H9 (cell line): Measurements from ENCODE around the gene SH3GL3. TPM values are rescaled to one million over a fixed set of nuclear protein-coding genes. Genes with fewer than 3 reads are reported as not detected.

Source experiments
- DNase-seq: peaks from one replicate; pipeline ENCODE4 v3.0.0-alpha.2; 2017
- H2AFZ ChIP-seq: one replicate; pipeline ENCODE4 v1.6.1; 2013; ENCODE audit warnings: mild to moderate bottlenecking, low read length, control low read depth, moderate library complexity
- H2AK5ac ChIP-seq: 2 replicates; pipeline ENCODE4 v1.6.1; 2013; ENCODE audit warnings: low read length, control low read depth, mixed read lengths; ENCODE audit not compliant: insufficient read length
- H2BK120ac ChIP-seq: one replicate; pipeline ENCODE4 v1.6.1; 2013; ENCODE audit warnings: low read depth, mild to moderate bottlenecking, low read length, control low read depth, inconsistent platforms; ENCODE audit not compliant: poor library complexity, severe bottlenecking
- H2BK12ac ChIP-seq: 2 replicates; pipeline ENCODE4 v1.6.1; 2013; ENCODE audit warnings: low read length, control low read depth, mixed read lengths, low read depth; ENCODE audit not compliant: insufficient read length
- H2BK15ac ChIP-seq: 2 replicates; pipeline ENCODE4 v1.6.1; 2013; ENCODE audit warnings: low read depth, low read length, control low read depth
- H2BK20ac ChIP-seq: one replicate; pipeline ENCODE4 v1.6.1; 2013; ENCODE audit warnings: low read depth, mild to moderate bottlenecking, low read length, control low read depth, inconsistent platforms; ENCODE audit not compliant: poor library complexity, severe bottlenecking
- H2BK5ac ChIP-seq: 2 replicates; pipeline ENCODE4 v1.6.1; 2013; ENCODE audit warnings: low read length, control low read depth, mixed read lengths; ENCODE audit not compliant: insufficient read length
- H3K14ac ChIP-seq: 2 replicates; pipeline ENCODE4 v1.6.1; 2013; ENCODE audit warnings: low read length, control low read depth; ENCODE audit not compliant: insufficient read depth
- H3K18ac ChIP-seq: 2 replicates; pipeline ENCODE4 v1.6.1; 2013; ENCODE audit warnings: low read depth, mild to moderate bottlenecking, mixed read lengths, low read length, control low read depth; ENCODE audit not compliant: insufficient read length
- H3K23ac ChIP-seq: 2 replicates; pipeline ENCODE4 v1.6.1; 2013; ENCODE audit warnings: low read length, control low read depth, mixed read lengths, low read depth; ENCODE audit not compliant: insufficient read length
- H3K23me2 ChIP-seq: 2 replicates; pipeline ENCODE4 v1.6.1; 2013; ENCODE audit warnings: low read depth, mild to moderate bottlenecking, mixed read lengths, low read length, control low read depth; ENCODE audit not compliant: insufficient read length, poor library complexity, severe bottlenecking
- H3K27ac ChIP-seq: 2 replicates; pipeline ENCODE4 v1.5.1; 2013; ENCODE audit warnings: low read length, control low read depth, mixed read lengths, low read depth; ENCODE audit not compliant: insufficient read length
- H3K27me3 ChIP-seq: 2 replicates; pipeline ENCODE4 v1.6.1; 2013; ENCODE audit warnings: low read length, control low read depth, inconsistent platforms; ENCODE audit not compliant: insufficient read depth
- H3K4ac ChIP-seq: 2 replicates; pipeline ENCODE4 v1.6.1; 2013; ENCODE audit warnings: low read depth, mild to moderate bottlenecking, control low read depth, inconsistent platforms, low read length, moderate library complexity
- H3K4me1 ChIP-seq: 2 replicates; pipeline ENCODE4 v1.6.1; 2013; ENCODE audit warnings: low read length, control low read depth, inconsistent platforms; ENCODE audit not compliant: insufficient read depth
- H3K4me2 ChIP-seq: 2 replicates; pipeline ENCODE4 v1.6.1; 2013; ENCODE audit warnings: low read length, control low read depth, mixed read lengths; ENCODE audit not compliant: insufficient read length, insufficient read depth
- H3K56ac ChIP-seq: 2 replicates; pipeline ENCODE4 v1.6.1; 2013; ENCODE audit warnings: low read depth, mild to moderate bottlenecking, mixed read lengths, low read length, control low read depth; ENCODE audit not compliant: insufficient read length
- H3K79me1 ChIP-seq: 2 replicates; pipeline ENCODE4 v1.6.1; 2013; ENCODE audit warnings: low read depth, mild to moderate bottlenecking, moderate library complexity, low read length, control low read depth, inconsistent platforms; ENCODE audit not compliant: insufficient read depth, poor library complexity, severe bottlenecking
- H3K79me2 ChIP-seq: 2 replicates; pipeline ENCODE4 v1.6.1; 2013; ENCODE audit warnings: low read length, control low read depth, inconsistent platforms; ENCODE audit not compliant: insufficient read depth
- H3K9ac ChIP-seq: 2 replicates; pipeline ENCODE4 v1.6.1; 2013; ENCODE audit warnings: low read length, control low read depth, mixed read lengths; ENCODE audit not compliant: insufficient read length; ENCODE audit errors: extremely low read depth
- H3K9me3 ChIP-seq: one replicate; pipeline ENCODE4 v1.6.1; 2013; ENCODE audit warnings: low read depth, low read length, inconsistent platforms; ENCODE audit not compliant: control insufficient read depth
- H3T11ph ChIP-seq: one replicate; pipeline ENCODE4 v1.6.1; 2013; ENCODE audit warnings: mild to moderate bottlenecking, low read length, control low read depth, inconsistent platforms
- H4K20me1 ChIP-seq: one replicate; pipeline ENCODE4 v1.6.1; 2013; ENCODE audit not compliant: control insufficient read depth, insufficient read length, insufficient read depth
- H4K5ac ChIP-seq: 2 replicates; pipeline ENCODE4 v1.6.1; 2013; ENCODE audit warnings: low read depth, mild to moderate bottlenecking, mixed read lengths, low read length, control low read depth; ENCODE audit not compliant: insufficient read length
- H4K8ac ChIP-seq: replicated peaks from 2 replicates; pipeline ENCODE4 v1.6.1; 2013; ENCODE audit warnings: low read length, control low read depth, mixed read lengths, low read depth; ENCODE audit not compliant: insufficient read length
- H4K91ac ChIP-seq: 2 replicates; pipeline ENCODE4 v1.6.1; 2013; ENCODE audit warnings: low read depth, mild to moderate bottlenecking, moderate library complexity, mixed read lengths, low read length, control low read depth; ENCODE audit not compliant: insufficient read length
- H3K27ac Mint-ChIP-seq, 3 experiments: 2 replicates in 2 of 3; 3 replicates in 1 of 3; pipeline ENCODE4 v1.8.0; 2020 to 2021; ENCODE audit warnings: mixed read lengths in 3 of 3, mild to moderate bottlenecking in 1 of 3, moderate library complexity in 1 of 3
- H3K27me3 Mint-ChIP-seq: 2 replicates; pipeline ENCODE4 v1.8.0; 2021; ENCODE audit warnings: low read depth, mild to moderate bottlenecking, moderate library complexity, mixed read lengths
- H3K36me3 Mint-ChIP-seq, 3 experiments: 2 replicates in 2 of 3; 3 replicates in 1 of 3; pipeline ENCODE4 v1.8.0; 2020 to 2021; ENCODE audit warnings: low read depth in 3 of 3, mixed read lengths in 3 of 3; ENCODE audit not compliant: insufficient read depth in 1 of 3
- H3K4me1 Mint-ChIP-seq, 2 experiments: 2 replicates each; pipeline ENCODE4 v1.8.0; 2020; ENCODE audit warnings: mixed read lengths in 2 of 2
- H3K4me3 Mint-ChIP-seq, 2 experiments: 2 replicates in 1 of 2; 3 replicates in 1 of 2; pipeline ENCODE4 v1.8.0; 2020 to 2021; ENCODE audit warnings: mild to moderate bottlenecking in 2 of 2, mixed read lengths in 2 of 2, moderate library complexity in 1 of 2
- H3K9me3 Mint-ChIP-seq, 2 experiments: 2 replicates in 1 of 2; 3 replicates in 1 of 2; pipeline ENCODE4 v1.8.0; 2020; ENCODE audit warnings: mild to moderate bottlenecking in 2 of 2, mixed read lengths in 2 of 2, moderate library complexity in 1 of 2
- CTCF ChIP-seq: fragments of 200-600 bp; sonication (generic); conservative IDR thresholded peaks from 3 replicates; pipeline ENCODE4 v1.8.0; 2021; ENCODE audit warnings: antibody characterized with exemption, mild to moderate bottlenecking
- WGBS: extraction: QIAGEN DNeasy Blood & Tissue Kit; methylation state at CpG from one replicate; pipeline ENCODE4 v1.1.7; 2013; ENCODE audit warnings: missing lambda C conversion rate, low lambda C conversion rate, mixed read lengths; ENCODE audit not compliant: insufficient read length; ENCODE audit errors: extremely low coverage; 5-methylcytosine and 5-hydroxymethylcytosine counted together
- total RNA-seq: library from RNA; stranded (reverse); gene quantifications from 2 replicates; pipeline ENCODE4 v1.2.1, GENCODE V29; 2021

Gene SH3GL3
- total RNA-seq, 1 experiment from 2014 or later: 11.2 TPM

- no peaks in the 10 kb centered on the region for H3K27me3 ChIP-seq
- H3K14ac ChIP-seq: no peak overlapping the region
- no peaks in the 10 kb centered on the region for H3K23me2 ChIP-seq
- no peak overlapping the region for H2BK15ac ChIP-seq
- Mint-ChIP-seq H3K4me3 (no peak overlapping the region), H3K9me3 (peaks cover 13 to 22% of the 10 kb centered on the region in 2 experiments; a peak in 4 of 5 replicates), H3K27ac (no peak overlapping the region), H3K4me1 (peaks cover under 1 to 3% of the 10 kb centered on the region in 2 experiments), H3K36me3 (peaks cover 4 to 10% (median 4%) of the 10 kb centered on the region in 3 experiments; a peak in 6 of 7 replicates), H3K27me3 (peaks cover 2% of the 10 kb centered on the region)
- no peak overlapping the region for H3K56ac ChIP-seq
- no peak overlapping the region for H3K4me2 ChIP-seq
- H3K4ac ChIP-seq: no peak overlapping the region
- H3T11ph ChIP-seq: no peak overlapping the region
- no peak for TF ChIP-seq CTCF
- no peak overlapping the region for H4K91ac ChIP-seq
- H3K23ac ChIP-seq: no peak overlapping the region
- H3K9me3 ChIP-seq: peaks cover 6% of the 10 kb centered on the region
- no peaks in the 10 kb centered on the region for H3K79me1 ChIP-seq
- no peak overlapping the region for H2AK5ac ChIP-seq
- no peak overlapping the region for H2BK20ac ChIP-seq
- WGBS: no CpG with 5 or more reads among the region's 2 CpGs
- H4K8ac ChIP-seq: no peak overlapping the region
- no peak overlapping the region for H2BK5ac ChIP-seq
- no peak overlapping the region for H3K27ac ChIP-seq
- DNase-seq: no peak
- H3K79me2 ChIP-seq: no peaks in the 10 kb centered on the region
- no peak overlapping the region for H2AFZ ChIP-seq
- H3K18ac ChIP-seq: no peak overlapping the region
- no peaks in the 10 kb centered on the region for H3K4me1 ChIP-seq
- no peaks in the 10 kb centered on the region for H4K20me1 ChIP-seq
- no peak overlapping the region for H3K9ac ChIP-seq
- H2BK12ac ChIP-seq: no peak overlapping the region
- H4K5ac ChIP-seq: no peak overlapping the region
- no peak overlapping the region for H2BK120ac ChIP-seq
These were observed 184.4 kb downstream of the SH3GL3 start for GRCh38 chr15:83631534-83631933.
